Embryonic facial prominence (tissue), 1 donor: ENCODE data around the gene TMTC2.
A peak's percentile ranks its signal among the peaks of the same experiment; 100 is the strongest.
"Not testable (repeated sequence)": the region's sequence is repeated elsewhere in the genome, so short reads cannot be mapped to it uniquely, and the experiment has no call there.

ENCODE experiments used
- DNase-seq: peaks from one replicate; pipeline ENCODE4 v3.0.0-alpha.2; 2016; ENCODE audit errors: extremely low spot score

The TMTC2 gene

DNA sequence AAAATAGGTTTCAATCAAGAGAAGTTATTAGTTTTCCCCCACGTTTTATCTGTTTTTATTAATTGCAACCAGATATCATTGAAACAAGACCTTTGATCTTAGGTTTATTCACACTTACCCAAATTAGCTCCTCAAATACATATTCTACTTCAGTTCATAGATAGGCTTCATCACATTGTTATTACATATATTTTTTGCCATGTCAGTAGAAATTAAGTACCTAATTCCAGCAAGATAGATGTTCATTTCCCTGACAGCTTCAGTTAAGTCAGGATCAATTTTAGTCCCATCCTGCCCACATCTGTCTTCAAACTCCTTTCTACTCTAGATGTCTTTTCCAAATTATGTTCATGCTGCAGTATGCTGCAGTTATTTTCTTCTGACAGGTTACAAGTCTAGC is 388.8 kb downstream of the TMTC2 start:
- no peak for DNase-seq

- no peak for DNase-seq
Measured at GRCh38 chr12:83077041-83077440, 390.3 kb downstream of the TMTC2 start.

- no peak for DNase-seq
Measured at GRCh38 chr12:83082690-83083276, 396.1 kb downstream of the TMTC2 start.

DNA sequence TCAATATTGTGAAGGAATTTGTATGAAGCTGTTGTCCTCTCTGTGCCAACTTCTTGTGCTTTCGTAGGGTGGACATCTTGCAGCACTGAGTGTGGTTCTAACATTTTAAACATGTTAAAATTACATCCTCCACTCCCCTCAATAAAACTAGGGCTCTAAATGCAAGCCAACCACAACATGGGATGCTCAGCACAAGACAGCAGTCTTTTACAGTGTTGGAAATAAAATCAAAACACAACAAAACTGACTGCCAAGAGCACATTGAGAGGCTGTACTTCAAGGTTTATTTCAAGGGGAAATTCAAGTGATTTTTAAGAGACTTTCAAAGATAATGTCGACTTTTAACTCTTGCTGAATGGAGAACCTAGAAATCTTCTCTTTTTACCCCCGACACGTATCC is 396.9 kb downstream of the TMTC2 start:
- no peak for DNase-seq

GRCh38 chr12:83084516-83085234 is 398.0 kb downstream of the TMTC2 start:
- DNase-seq: no peak

DNA sequence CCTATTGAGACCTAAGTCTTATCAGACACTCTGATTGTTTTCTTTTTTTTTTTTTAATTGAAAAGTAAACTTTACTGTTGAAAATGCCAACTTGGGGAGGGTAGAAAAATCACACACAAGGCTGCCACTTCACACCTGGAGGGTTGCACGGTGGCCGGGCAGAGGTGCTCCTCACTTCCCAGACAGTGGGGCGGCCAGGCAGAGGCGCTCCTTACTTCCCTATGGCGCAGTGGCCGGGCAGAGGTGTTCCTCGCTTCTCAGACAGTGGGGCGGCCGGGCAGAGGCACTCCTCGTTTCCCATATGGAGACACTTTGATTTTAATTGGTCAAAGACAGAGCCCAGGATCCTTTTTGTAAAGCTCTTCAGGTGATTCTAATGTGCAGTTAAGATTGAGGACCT is 399.3 kb downstream of the TMTC2 start:
- DNase-seq: no peak

- no peak for DNase-seq
Measured at GRCh38 chr12:83089575-83089974, 402.9 kb downstream of the TMTC2 start.

GRCh38 chr12:83092129-83092528 is 405.4 kb downstream of the TMTC2 start:
- no peak for DNase-seq

DNA sequence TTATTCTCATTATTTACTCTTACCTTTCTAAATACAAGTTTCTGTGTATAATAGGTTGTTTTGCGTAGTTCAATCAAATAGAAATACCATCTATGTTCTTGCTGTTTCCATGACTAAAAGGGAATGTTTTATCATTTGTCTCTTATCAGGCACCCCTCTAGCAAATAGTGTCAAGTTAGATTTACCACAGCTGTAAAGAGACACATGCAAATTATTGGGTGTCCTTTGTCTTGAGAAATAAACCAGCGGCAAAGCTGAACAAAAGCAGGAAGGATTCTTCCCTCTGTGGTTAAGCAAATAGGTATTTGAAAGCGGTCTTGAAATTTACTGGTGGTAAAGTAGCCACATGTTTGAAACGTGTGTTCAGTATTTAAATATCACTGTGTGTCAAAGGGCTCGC is 405.9 kb downstream of the TMTC2 start:
- DNase-seq: no peak

GRCh38 chr12:83093426-83093825 is 406.7 kb downstream of the TMTC2 start:
- no peak for DNase-seq

DNA sequence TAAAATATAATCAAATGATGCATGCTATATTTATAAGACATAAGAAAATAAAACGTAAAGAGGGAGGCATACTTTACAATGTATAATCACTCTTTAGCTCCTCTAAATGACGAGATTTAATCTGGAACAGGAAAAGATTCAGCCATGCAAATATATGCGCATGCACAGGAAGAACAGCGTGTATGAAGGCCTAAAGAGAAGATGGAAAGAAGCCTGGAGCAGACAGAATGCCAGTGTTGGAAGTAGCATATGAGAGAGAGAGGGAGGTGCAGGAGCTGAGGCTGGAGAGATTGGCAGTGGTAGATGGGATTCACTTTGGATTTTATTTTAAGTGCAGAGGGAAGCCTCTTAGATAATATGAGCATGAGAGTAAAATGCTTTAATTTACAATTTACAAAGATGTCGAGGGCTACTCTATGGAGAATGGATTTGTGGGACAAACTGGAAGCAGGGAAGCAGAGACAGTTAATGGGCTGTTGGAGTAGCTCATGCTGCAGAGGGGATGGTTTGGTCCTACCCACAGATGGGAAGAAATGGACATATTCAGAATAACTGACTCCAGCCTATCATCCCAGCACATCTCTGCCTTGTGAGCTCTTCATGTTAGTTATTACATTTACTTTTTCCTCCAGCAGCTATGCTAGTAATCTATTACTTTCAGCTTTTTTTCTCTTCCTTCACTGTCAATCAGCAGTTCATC is 411.1 kb downstream of the TMTC2 start:
- DNase-seq: no peak

DNA sequence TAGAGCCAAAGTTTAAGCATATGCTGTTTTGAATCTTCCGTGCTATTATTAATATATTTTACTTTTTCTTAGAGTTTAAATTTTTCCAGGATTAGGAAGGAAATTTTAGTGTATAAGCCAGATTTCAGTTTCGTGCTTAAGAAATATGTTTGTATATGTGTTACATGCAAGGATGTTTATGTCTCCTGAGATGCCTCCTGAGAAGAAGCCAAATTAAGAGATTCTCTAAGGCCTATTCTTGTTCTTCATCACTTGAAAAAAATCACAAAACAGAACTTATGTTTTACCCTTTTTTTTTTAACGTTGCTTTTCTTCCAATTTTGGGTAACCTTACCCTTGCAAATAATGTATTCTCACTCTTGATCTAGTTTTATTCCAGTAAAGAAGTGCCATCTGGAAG is 412.7 kb downstream of the TMTC2 start:
- no peak for DNase-seq

DNA sequence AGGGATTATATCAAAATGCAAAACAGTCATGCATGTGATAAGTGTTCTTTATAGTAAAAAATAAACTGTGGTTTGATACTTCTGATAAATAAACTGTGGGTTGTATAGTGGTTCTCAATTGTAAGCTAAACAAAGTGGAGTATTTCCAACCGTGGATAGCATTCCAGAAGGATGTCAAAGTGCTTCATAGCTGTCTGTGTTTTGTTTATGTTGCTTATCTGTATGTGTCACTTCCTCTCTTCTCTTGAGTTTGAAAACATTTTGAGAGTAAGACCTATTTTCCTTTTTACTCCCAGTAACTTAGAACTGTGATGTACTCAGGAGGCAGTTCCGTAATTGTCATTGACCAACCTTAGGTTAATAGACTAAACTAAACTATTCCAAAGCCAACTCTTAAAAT is 415.8 kb downstream of the TMTC2 start:
- no peak for DNase-seq

GRCh38 chr12:83106873-83107272 is 420.2 kb downstream of the TMTC2 start:
- DNase-seq: no peak

- DNase-seq: no peak
Measured at GRCh38 chr12:83110424-83110823, 423.7 kb downstream of the TMTC2 start.

GRCh38 chr12:83113945-83114344 is 427.2 kb downstream of the TMTC2 start:
- DNase-seq: no peak

GRCh38 chr12:83114966-83115365 is 428.3 kb downstream of the TMTC2 start:
- DNase-seq: peak; percentile 30

- not testable (repeated sequence) for DNase-seq
Measured at GRCh38 chr12:83117926-83118325, 431.2 kb downstream of the TMTC2 start.

- DNase-seq: no peak
Measured at GRCh38 chr12:83121897-83122622, 435.4 kb downstream of the TMTC2 start.

DNA sequence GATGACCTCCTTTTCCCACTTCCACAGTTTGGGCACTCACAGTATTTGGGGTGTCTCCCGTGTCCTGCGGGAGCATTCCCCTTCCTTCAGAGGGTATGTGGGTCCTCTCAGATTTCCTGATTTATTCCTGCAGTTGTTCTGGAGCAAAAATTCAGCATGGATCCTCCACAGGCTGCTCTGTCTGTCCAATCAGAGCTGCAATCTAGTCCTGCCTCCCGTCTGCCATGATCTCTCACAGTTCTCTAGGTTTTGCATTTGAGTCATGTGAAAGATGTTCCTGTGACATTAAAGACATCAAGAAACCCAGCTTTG is 435.9 kb downstream of the TMTC2 start:
- no peak for DNase-seq

GRCh38 chr12:83123039-83123438 is 436.3 kb downstream of the TMTC2 start:
- no peak for DNase-seq

- no peak for DNase-seq
Measured at GRCh38 chr12:83128540-83128939, 441.8 kb downstream of the TMTC2 start.

DNA sequence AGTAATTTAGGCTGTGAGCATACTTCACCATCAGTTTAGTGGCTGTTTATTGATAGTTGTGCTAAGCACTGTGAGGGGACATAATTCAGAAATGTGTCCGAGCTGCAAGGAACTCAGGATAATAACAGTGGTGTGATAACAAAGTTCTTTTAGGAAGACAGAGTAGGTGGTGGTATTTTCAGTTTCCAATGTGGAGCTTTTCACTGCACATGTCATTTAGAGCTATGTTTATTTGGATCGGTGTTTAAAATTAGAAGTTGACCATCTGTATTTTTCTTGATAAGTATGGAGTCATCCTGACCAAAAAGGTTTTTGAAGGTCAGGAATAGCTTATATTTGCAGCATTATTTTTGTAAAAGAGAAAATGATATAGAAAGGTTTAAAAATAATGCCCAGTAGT is 443.5 kb downstream of the TMTC2 start:
- no peak for DNase-seq
